Measurements from ENCODE around the gene ING5. TPM values are rescaled to one million over a fixed set of nuclear protein-coding genes. Genes with fewer than 3 reads are reported as not detected.

ING5 gene
- total RNA-seq, 1 experiment from 2014 or later: 45.9 TPM

DNA sequence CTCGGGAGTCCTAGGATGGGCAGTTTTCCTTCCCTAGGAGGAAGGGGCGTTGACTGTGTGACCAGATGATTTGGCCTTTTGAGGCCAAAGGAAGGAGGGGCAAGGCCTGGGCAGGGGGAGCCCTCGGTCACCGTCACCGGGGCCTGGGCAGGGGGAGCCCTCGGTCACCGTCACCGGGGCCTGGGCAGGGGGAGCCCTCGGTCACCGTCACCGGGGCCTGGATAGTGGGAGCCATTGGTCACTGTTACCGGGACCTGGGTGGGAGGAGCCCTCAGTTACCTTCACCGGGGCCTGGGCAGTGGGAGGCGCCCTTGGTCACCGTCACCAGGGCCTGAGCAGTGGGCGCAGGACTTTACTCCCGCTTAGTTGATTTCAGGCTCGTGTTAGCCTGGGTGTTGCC, 49.9 kb downstream of the ING5 start (continued):
- TF ChIP-seq, protein P1, sequence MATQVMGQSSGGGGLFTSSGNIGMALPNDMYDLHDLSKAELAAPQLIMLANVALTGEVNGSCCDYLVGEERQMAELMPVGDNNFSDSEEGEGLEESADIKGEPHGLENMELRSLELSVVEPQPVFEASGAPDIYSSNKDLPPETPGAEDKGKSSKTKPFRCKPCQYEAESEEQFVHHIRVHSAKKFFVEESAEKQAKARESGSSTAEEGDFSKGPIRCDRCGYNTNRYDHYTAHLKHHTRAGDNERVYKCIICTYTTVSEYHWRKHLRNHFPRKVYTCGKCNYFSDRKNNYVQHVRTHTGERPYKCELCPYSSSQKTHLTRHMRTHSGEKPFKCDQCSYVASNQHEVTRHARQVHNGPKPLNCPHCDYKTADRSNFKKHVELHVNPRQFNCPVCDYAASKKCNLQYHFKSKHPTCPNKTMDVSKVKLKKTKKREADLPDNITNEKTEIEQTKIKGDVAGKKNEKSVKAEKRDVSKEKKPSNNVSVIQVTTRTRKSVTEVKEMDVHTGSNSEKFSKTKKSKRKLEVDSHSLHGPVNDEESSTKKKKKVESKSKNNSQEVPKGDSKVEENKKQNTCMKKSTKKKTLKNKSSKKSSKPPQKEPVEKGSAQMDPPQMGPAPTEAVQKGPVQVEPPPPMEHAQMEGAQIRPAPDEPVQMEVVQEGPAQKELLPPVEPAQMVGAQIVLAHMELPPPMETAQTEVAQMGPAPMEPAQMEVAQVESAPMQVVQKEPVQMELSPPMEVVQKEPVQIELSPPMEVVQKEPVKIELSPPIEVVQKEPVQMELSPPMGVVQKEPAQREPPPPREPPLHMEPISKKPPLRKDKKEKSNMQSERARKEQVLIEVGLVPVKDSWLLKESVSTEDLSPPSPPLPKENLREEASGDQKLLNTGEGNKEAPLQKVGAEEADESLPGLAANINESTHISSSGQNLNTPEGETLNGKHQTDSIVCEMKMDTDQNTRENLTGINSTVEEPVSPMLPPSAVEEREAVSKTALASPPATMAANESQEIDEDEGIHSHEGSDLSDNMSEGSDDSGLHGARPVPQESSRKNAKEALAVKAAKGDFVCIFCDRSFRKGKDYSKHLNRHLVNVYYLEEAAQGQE (IDR thresholded peaks at IDR 0.05; ENCODE audit: low read depth): no peak
- TF ChIP-seq POLR2A (IDR thresholded peaks at IDR 0.05; ENCODE audit: borderline replicate concordance, extremely low read depth, insufficient read depth, insufficient read length) (no peak), ZFX (IDR thresholded peaks at IDR 0.05) (no peak)

DNA sequence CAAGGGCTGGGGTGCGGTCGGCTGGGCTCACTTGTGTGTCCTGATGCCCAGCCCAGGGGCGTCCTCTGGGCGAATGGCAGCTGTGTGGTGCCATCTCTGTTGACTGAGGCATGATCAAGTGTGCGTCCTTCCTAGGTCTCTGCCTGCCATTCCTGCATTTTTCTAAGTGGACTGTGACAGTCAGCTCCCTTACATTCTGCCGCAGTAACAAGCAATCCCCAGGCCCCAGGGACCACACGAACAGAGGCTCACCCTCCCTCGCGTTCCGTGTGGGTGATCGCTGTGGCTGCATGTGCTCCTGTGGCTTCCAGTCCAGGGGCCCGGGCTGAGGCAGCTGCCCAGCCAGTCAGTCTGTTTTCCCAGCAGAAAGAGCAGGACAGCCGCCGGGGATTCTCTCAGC, 50.4 kb downstream of the ING5 start:
- TF ChIP-seq TCF7L2 (IDR thresholded peaks at IDR 0.05; ENCODE audit: borderline replicate concordance, extremely low read depth, insufficient read depth, insufficient read length) (no peak), FOSL1 (IDR thresholded peaks at IDR 0.05; ENCODE audit: low read depth) (no peak), SIN3A (IDR thresholded peaks at IDR 0.05; ENCODE audit: low read depth) (no peak), SP1 (IDR thresholded peaks at IDR 0.05; ENCODE audit: low read depth) (no peak), ZBTB33 (IDR thresholded peaks at IDR 0.05; ENCODE audit: extremely low read depth, insufficient replicate concordance, low read length) (no peak)
- Histone ChIP-seq H3K9me2 (ENCODE audit: insufficient read depth) (no peaks in the 10 kb centered on the region), H3K9me3 (ENCODE audit: control insufficient read depth in 1 of 2, insufficient read depth in 1 of 2, low read depth in 1 of 2, low read length in 2 of 2) (no peaks in the 10 kb centered on the region), H4K20me1 (ENCODE audit: insufficient read depth) (no peaks in the 10 kb centered on the region), H3K9ac (ENCODE audit: low read length) (no peak overlapping the region), H3K36me3 (ENCODE audit: control insufficient read depth in 1 of 2, insufficient read depth in 2 of 2, low read length in 2 of 2) (no peaks in the 10 kb centered on the region; a peak in 2 of 4 replicates), H3K4me2 (ENCODE audit: low read length) (no peak overlapping the region), H2AFZ (ENCODE audit: low read depth, low read length, poor library complexity, severe bottlenecking) (no peak overlapping the region), H3K79me2 (ENCODE audit: insufficient read depth, low read length) (no peaks in the 10 kb centered on the region), H3K27me3 (ENCODE audit: insufficient read depth, low read length) (no peaks in the 10 kb centered on the region), H3K4me1 (ENCODE audit: control insufficient read depth in 1 of 2, insufficient read depth in 2 of 2, low read length in 2 of 2) (no peaks in the 10 kb centered on the region), H3K27ac (ENCODE audit: low read depth, low read length) (no peak overlapping the region), H3K4me3 (replicated peaks in 1 of 2; ENCODE audit: low read depth in 1 of 2, low read length in 2 of 2) (no peak overlapping the region)
- intact Hi-C loops (cut with micrococcal nuclease): no loop called here
- BruUV-seq (replicated peaks): no TSS peak
- ATAC-seq (no peak), DNase-seq (ENCODE audit: low read depth, low spot score) (no peak)
- CTCF ChIA-PET: no interaction called here
- POLR2A ChIA-PET: no interaction called here
- RAD21 ChIA-PET (ENCODE audit: low non-redundant PET in 1 of 2, low total read pairs in 2 of 2, uncharacterized antibody in 2 of 2, unreplicated experiment in 2 of 2): no interaction called here
